Mammary epithelial cell (primary cell): ENCODE results near the gene KCTD13.

ENCODE experiments used
- EZH2 ChIP-seq: IDR thresholded peaks from 2 replicates; pipeline ENCODE4 v1.6.1; 2012; ENCODE audit warnings: low read length, inconsistent platforms, borderline replicate concordance
- TF ChIP-seq, protein P1 (sequence below), 2 donors: IDR thresholded peaks in 1 of 2; conservative IDR thresholded peaks in 1 of 2; 2 replicates each; pipeline ENCODE4 v1.5.1; 2011 to 2012; ENCODE audit warnings: inconsistent platforms in 2 of 2, low read length in 2 of 2, mild to moderate bottlenecking in 2 of 2, control low read depth in 1 of 2, low read depth in 1 of 2; ENCODE audit not compliant: insufficient read depth in 1 of 2; ENCODE audit errors: extremely low read depth in 1 of 2

DNA sequence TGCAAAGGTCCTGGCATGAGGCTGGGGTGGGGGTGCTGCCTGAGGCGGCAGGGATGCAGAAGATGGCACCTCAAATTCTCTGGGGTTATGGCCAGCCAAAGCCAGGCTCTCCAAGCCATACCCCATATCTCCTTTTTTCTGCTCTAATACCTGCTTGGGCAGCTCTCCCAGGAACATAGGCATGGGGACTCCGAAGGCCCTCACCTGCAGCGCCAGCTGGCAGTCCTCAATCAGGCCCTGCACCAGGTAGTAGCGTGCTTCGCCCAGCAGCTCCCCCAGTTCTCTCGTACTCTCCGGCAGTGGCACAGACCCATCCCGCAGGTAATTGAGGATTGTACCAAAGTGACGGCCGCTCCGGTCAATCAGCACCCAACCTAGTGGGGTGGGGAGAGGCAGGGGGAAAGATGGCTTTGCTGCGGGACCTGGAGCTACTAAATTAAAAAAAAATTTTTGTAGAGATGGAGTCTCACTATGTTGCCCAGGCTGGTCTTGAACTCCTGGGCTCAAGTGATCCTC lies 3.0 kb downstream of the KCTD13 start:
- no peak for TF ChIP-seq EZH2
- TF ChIP-seq, protein P1, sequence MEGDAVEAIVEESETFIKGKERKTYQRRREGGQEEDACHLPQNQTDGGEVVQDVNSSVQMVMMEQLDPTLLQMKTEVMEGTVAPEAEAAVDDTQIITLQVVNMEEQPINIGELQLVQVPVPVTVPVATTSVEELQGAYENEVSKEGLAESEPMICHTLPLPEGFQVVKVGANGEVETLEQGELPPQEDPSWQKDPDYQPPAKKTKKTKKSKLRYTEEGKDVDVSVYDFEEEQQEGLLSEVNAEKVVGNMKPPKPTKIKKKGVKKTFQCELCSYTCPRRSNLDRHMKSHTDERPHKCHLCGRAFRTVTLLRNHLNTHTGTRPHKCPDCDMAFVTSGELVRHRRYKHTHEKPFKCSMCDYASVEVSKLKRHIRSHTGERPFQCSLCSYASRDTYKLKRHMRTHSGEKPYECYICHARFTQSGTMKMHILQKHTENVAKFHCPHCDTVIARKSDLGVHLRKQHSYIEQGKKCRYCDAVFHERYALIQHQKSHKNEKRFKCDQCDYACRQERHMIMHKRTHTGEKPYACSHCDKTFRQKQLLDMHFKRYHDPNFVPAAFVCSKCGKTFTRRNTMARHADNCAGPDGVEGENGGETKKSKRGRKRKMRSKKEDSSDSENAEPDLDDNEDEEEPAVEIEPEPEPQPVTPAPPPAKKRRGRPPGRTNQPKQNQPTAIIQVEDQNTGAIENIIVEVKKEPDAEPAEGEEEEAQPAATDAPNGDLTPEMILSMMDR (conservative IDR thresholded peaks at IDR 0.05 in 1 of 2, IDR thresholded peaks at IDR 0.05 in 1 of 2; ENCODE audit: extremely low read depth in 1 of 2, insufficient read depth in 1 of 2, low read depth in 1 of 2, low read length in 2 of 2), result no peak
